Measurements from ENCODE around the gene CHD3. TPM values are rescaled to one million over a fixed set of nuclear protein-coding genes. Genes with fewer than 3 reads are reported as not detected.
A peak's percentile ranks its signal among the peaks of the same experiment; 100 is the strongest.

The CHD3 gene
- total and polyA plus RNA-seq, 2 of the 13 experiments (the other 11 are each of a cell fraction or from before 2014, with no cell fraction given) = 2.7 to 3.7 TPM

- TF ChIP-seq, protein P1, sequence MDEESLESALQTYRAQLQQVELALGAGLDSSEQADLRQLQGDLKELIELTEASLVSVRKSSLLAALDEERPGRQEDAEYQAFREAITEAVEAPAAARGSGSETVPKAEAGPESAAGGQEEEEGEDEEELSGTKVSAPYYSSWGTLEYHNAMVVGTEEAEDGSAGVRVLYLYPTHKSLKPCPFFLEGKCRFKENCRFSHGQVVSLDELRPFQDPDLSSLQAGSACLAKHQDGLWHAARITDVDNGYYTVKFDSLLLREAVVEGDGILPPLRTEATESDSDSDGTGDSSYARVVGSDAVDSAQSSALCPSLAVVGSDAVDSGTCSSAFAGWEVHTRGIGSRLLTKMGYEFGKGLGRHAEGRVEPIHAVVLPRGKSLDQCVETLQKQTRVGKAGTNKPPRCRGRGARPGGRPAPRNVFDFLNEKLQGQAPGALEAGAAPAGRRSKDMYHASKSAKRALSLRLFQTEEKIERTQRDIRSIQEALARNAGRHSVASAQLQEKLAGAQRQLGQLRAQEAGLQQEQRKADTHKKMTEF (CRISPR knock-in tag; IDR thresholded peaks at IDR 0.05) = 0 out of 2 replicates have a peak, but pooled peaks have one; percentile 42
- TF ChIP-seq JARID2 (CRISPR knock-in tag; IDR thresholded peaks at IDR 0.05; ENCODE audit: insufficient replicate concordance) (peak; percentile 11), PRDM10 (CRISPR knock-in tag; IDR thresholded peaks at IDR 0.05; ENCODE audit: low read depth) (peak; percentile 80), ZNF598 (CRISPR knock-in tag; IDR thresholded peaks at IDR 0.05; ENCODE audit: borderline replicate concordance) (peak; percentile 50; the same call in 1 of the 2 replicates), HOXA7 (CRISPR knock-in tag; IDR thresholded peaks at IDR 0.05) (no peak), IRX3 (CRISPR knock-in tag; IDR thresholded peaks at IDR 0.05; ENCODE audit: borderline replicate concordance, low read depth) (0 out of 2 replicates have a peak, but pooled peaks have one; percentile 31), ZNF335 (CRISPR knock-in tag; IDR thresholded peaks at IDR 0.05) (0 out of 2 replicates have a peak, but pooled peaks have one; percentile 19), PAX8 (CRISPR knock-in tag; IDR thresholded peaks at IDR 0.05; ENCODE audit: borderline replicate concordance) (0 out of 2 replicates have a peak, but pooled peaks have one; percentile 58), RFX1 (IDR thresholded peaks at IDR 0.05) (no peak), ZNF33A (CRISPR knock-in tag; IDR thresholded peaks at IDR 0.05; ENCODE audit: borderline replicate concordance) (0 out of 2 replicates have a peak, but pooled peaks have one; percentile 28), MIER3 (CRISPR knock-in tag; IDR thresholded peaks at IDR 0.05; ENCODE audit: borderline replicate concordance) (0 out of 2 replicates have a peak, but pooled peaks have one; percentile 49), NR2C2 (CRISPR knock-in tag; IDR thresholded peaks at IDR 0.05; ENCODE audit: borderline replicate concordance) (peak; percentile 40), ZNF564 (CRISPR knock-in tag; IDR thresholded peaks at IDR 0.05) (0 out of 2 replicates have a peak, but pooled peaks have one; percentile 42), ZBTB10 (CRISPR knock-in tag; IDR thresholded peaks at IDR 0.05; ENCODE audit: borderline replicate concordance) (no peak; the same call in 1 of the 2 replicates), CREM (IDR thresholded peaks at IDR 0.05) (peak; percentile 49; the same call in 1 of the 2 replicates), CREM (CRISPR knock-in tag; IDR thresholded peaks at IDR 0.05) (no peak), TARDBP (CRISPR knock-in tag; IDR thresholded peaks at IDR 0.05) (peak; percentile 24; the same call in 1 of the 2 replicates)
- TF ChIP-seq, protein P2, sequence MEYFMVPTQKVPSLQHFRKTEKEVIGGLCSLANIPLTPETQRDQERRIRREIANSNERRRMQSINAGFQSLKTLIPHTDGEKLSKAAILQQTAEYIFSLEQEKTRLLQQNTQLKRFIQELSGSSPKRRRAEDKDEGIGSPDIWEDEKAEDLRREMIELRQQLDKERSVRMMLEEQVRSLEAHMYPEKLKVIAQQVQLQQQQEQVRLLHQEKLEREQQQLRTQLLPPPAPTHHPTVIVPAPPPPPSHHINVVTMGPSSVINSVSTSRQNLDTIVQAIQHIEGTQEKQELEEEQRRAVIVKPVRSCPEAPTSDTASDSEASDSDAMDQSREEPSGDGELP (IDR thresholded peaks at IDR 0.05; ENCODE audit: borderline replicate concordance, low read depth) = peak; percentile 31; the same call in 1 of the 2 replicates
Observed at GRCh38 chr17:7844292-7845154, 44.1 kb upstream of the CHD3 start (continued).
